22Rv1 (cell line): ENCODE data around the gene RPA1.

ENCODE experiments used
- H3K27ac ChIP-seq: fragments of 450-650 bp; 2 replicates; pipeline ENCODE4 v1.5.1; 2017
- ZFX ChIP-seq: fragments of 450-650 bp; IDR thresholded peaks from 2 replicates; pipeline ENCODE4 v1.6.1; 2017; ENCODE audit warnings: antibody characterized with exemption, borderline replicate concordance
- TF ChIP-seq, protein P1 (sequence below): fragments of 450-650 bp; IDR thresholded peaks from 2 replicates; pipeline ENCODE4 v1.5.1; 2017; ENCODE audit warnings: mild to moderate bottlenecking

The RPA1 gene

GRCh38 chr17:1931844-1932579, 102.2 kb downstream of the RPA1 start:
- H3K27ac ChIP-seq: no peak overlapping the region
- TF ChIP-seq, protein P1, sequence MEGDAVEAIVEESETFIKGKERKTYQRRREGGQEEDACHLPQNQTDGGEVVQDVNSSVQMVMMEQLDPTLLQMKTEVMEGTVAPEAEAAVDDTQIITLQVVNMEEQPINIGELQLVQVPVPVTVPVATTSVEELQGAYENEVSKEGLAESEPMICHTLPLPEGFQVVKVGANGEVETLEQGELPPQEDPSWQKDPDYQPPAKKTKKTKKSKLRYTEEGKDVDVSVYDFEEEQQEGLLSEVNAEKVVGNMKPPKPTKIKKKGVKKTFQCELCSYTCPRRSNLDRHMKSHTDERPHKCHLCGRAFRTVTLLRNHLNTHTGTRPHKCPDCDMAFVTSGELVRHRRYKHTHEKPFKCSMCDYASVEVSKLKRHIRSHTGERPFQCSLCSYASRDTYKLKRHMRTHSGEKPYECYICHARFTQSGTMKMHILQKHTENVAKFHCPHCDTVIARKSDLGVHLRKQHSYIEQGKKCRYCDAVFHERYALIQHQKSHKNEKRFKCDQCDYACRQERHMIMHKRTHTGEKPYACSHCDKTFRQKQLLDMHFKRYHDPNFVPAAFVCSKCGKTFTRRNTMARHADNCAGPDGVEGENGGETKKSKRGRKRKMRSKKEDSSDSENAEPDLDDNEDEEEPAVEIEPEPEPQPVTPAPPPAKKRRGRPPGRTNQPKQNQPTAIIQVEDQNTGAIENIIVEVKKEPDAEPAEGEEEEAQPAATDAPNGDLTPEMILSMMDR: no peak
- no peak for TF ChIP-seq ZFX

DNA sequence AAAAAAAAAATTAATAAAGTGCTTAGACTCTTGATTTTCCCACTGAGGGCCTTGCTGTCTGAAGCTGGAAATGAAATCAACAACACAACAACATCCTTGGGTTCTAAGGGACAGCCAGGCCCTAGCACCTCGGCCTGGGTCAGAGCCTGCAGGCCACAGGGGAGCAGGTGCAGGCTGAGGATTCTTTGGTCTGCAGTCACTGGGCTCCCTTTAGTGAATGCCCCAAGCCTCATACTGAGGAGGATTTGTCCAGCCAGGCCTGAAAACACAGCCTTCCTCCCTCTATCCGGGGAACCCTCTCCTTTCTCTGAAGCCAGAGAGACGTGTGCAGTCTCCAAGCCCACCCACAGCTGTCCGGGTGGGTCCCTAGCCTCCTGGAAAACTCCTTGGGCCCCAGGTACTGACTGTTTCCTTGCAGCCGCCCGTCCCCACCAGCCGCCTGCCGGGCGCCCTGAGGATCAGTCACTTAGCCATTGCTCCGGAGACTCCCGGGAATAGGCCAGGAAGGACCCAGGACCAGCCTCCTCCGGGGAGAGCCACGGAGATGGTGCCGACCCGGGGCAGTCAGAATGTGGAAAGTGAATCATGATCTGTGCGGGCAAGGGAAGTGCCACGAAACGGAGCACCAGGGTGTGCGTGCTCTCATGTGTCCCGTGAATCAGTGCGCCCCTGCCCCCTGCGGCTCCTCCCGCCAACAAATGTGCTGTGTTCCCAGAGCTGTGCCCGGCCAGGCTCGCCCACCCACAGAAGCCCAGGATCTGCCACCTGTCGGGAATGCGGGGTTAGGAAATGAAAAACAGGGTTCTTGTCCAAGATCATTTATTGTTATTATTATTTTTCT, 104.3 kb downstream of the RPA1 start:
- TF ChIP-seq ZFX: no peak
- TF ChIP-seq, protein P1: no peak

GRCh38 chr17:1934901-1935300, 105.1 kb downstream of the RPA1 start:
- H3K27ac ChIP-seq: no peak overlapping the region
- no peak for TF ChIP-seq ZFX
- TF ChIP-seq, protein P1: no peak

More for the DNA sequence above, 104.3 kb downstream of the RPA1 start:
- H3K27ac ChIP-seq: no peak overlapping the region

- no peak overlapping the region for H3K27ac ChIP-seq
- no peak for TF ChIP-seq ZFX
- TF ChIP-seq, protein P1: no peak
Observed at GRCh38 chr17:1936766-1937165, 107.0 kb downstream of the RPA1 start.

DNA sequence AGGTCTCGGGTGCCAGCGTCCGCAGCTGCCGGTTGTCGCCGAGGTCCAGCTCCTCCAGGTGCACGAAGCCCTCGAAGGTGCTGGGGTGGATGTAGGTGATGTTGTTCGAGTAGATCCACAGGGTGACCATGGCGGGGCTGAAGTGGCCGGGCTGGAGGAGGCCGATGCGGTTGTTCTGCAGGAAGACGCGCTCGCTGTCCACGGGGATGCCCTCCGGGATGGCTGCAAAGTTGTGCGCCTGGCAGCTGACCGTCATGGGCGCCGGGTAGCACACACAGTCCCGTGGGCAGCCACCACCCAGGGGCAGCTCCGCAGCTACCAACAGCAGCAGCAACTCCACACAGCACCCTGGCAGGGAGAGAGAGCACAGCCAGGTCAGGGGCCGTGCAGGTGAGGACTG, 107.7 kb downstream of the RPA1 start:
- TF ChIP-seq, protein P1: no peak
- no peak for TF ChIP-seq ZFX
- H3K27ac ChIP-seq: no peak overlapping the region

GRCh38 chr17:1939981-1940809, 110.4 kb downstream of the RPA1 start:
- H3K27ac ChIP-seq: no peak overlapping the region
- TF ChIP-seq, protein P1: no peak
- no peak for TF ChIP-seq ZFX
